Muscle of leg (tissue), 11 donors: Measurements from ENCODE around the gene WDR59. TPM values are rescaled to one million over a fixed set of nuclear protein-coding genes. Genes with fewer than 3 reads are reported as not detected.
A peak's percentile ranks its signal among the peaks of the same experiment; 100 is the strongest.

Experiments
- DNase-seq: peaks from one replicate; pipeline ENCODE4 v3.0.0; 2013
- H3K27ac ChIP-seq: one replicate; pipeline ENCODE4 v1.5.1; 2013; ENCODE audit warnings: mild to moderate bottlenecking, low read length, control low read depth
- H3K27me3 ChIP-seq: one replicate; pipeline ENCODE4 v1.6.1; 2013; ENCODE audit warnings: low read length; ENCODE audit not compliant: control insufficient read depth, insufficient read depth
- H3K36me3 ChIP-seq: one replicate; pipeline ENCODE4 v1.6.1; 2013; ENCODE audit warnings: low read length; ENCODE audit not compliant: control insufficient read depth, insufficient read depth
- H3K4me1 ChIP-seq: one replicate; pipeline ENCODE4 v1.6.1; 2013; ENCODE audit warnings: low read length; ENCODE audit not compliant: control insufficient read depth, insufficient read depth
- H3K4me3 ChIP-seq: one replicate; pipeline ENCODE4 v1.5.1; 2013; ENCODE audit warnings: low read length, control low read depth
- H3K9me3 ChIP-seq: replicated peaks from 2 replicates; pipeline ENCODE4 v1.6.1; 2013; ENCODE audit warnings: low read depth, low read length; ENCODE audit not compliant: control insufficient read depth
- WGBS: methylation state at CpG from one replicate; pipeline ENCODE4 v1.1.5; 2013; ENCODE audit warnings: missing lambda C conversion rate; ENCODE audit not compliant: insufficient coverage; 5-methylcytosine and 5-hydroxymethylcytosine counted together
- polyA plus RNA-seq, 8 donors: library from polyadenylated mRNA; unstranded; fragments of 120-200 nt; gene quantifications; one replicate each; pipeline versions ENCODE4 v1.2.1 to v1.2.3, GENCODE V29; 2013; ENCODE audit warnings: inconsistent platforms in 1 of 8, low replicate concordance in 1 of 8; ENCODE audit not compliant: insufficient read length in 8 of 8, insufficient read depth in 1 of 8
- total RNA-seq: library from RNA; stranded (reverse); fragments of 120-200 nt; gene quantifications from one replicate; pipeline ENCODE4 v1.2.4, GENCODE V29; 2013

Gene WDR59
- total and polyA plus RNA-seq, 9 donors, result 22.3 to 61.7 (median 43.0) TPM

DNA sequence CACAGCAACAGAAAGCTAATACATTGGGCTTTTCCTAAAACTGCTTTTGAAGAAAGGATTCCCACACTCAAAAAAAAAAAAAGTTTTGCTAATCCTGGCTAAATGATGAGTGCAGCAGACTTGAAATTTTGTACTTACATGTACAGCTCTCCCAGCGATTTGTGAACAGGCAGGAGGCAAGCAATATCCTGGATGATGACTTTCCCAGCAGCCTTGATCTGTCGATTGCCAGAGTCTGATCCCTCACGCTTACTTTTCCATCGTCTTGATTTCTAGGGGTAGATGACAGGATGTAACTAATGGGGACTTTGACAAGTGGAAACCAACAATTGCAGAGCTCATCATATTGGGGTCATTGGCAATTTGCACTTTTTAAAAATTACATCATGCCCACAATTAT is 91.4 kb downstream of the WDR59 start:
- no peak overlapping the region for H3K27ac ChIP-seq
- no peaks in the 10 kb centered on the region for H3K9me3 ChIP-seq
- H3K4me1 ChIP-seq, result no peaks in the 10 kb centered on the region
- H3K4me3 ChIP-seq, result no peak overlapping the region
- DNase-seq, result peak; percentile 86
- H3K27me3 ChIP-seq, result no peaks in the 10 kb centered on the region
- WGBS, result no CpG with 5 or more reads among the region's 4 CpGs
- peaks cover 42% of the 10 kb centered on the region for H3K36me3 ChIP-seq

- H3K27ac ChIP-seq, result no peak overlapping the region
- H3K36me3 ChIP-seq, result peaks cover 44% of the 10 kb centered on the region
- DNase-seq, result no peak
- no peaks in the 10 kb centered on the region for H3K27me3 ChIP-seq
- WGBS, result 66% methylated on average over 6 of the region's 8 CpGs
- no peaks in the 10 kb centered on the region for H3K4me1 ChIP-seq
- no peaks in the 10 kb centered on the region for H3K9me3 ChIP-seq
- H3K4me3 ChIP-seq, result no peak overlapping the region
Measured at GRCh38 chr16:74892574-74893461, 92.1 kb downstream of the WDR59 start.

GRCh38 chr16:74888888-74889287 is 96.0 kb downstream of the WDR59 start:
- no peaks in the 10 kb centered on the region for H3K27me3 ChIP-seq
- 79% methylated on average over 3 of the region's 6 CpGs for WGBS

DNA sequence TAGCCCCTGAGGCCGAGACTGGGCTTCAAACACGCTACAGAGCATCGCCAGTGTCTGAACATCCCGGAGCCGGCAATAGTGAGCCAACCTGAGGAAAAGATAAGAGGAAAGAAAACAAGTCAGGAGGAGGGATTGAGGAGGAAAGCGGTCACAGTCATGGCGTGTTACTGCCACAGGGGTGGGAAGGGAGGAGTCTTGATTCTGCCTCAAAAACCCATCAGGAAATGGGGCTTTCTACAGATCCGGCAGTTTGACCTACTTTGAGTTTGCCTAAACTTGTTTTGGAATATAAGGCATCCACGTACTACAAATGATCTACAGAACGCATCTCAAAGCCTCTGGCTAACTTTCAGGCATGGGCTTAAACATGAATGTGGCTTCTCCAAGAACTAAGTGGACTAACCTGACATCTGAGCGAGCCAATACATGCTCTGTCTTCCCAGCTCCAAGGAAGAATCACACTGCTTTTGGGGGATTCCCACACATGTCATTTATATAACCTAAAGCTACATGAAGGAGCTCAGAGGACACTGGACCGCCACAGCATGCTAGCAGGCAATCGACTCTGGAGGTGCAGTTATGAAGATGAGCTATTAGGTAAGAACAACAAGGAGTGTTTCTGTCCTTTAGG is 96.6 kb downstream of the WDR59 start:
- no peak overlapping the region for H3K27ac ChIP-seq
- H3K36me3 ChIP-seq, result peaks cover 57% of the 10 kb centered on the region
- WGBS, result 93% methylated on average over 11 of the region's 13 CpGs
- H3K9me3 ChIP-seq, result no peaks in the 10 kb centered on the region
- no peak for DNase-seq
- H3K27me3 ChIP-seq, result no peaks in the 10 kb centered on the region
- H3K4me3 ChIP-seq, result no peak overlapping the region
- no peaks in the 10 kb centered on the region for H3K4me1 ChIP-seq

More at GRCh38 chr16:74888888-74889287, 96.0 kb downstream of the WDR59 start:
- Histone ChIP-seq H3K27ac (no peak overlapping the region), H3K4me1 (no peaks in the 10 kb centered on the region), H3K4me3 (no peak overlapping the region), H3K36me3 (peaks cover 55% of the 10 kb centered on the region), H3K9me3 (no peaks in the 10 kb centered on the region)
- no peak for DNase-seq

DNA sequence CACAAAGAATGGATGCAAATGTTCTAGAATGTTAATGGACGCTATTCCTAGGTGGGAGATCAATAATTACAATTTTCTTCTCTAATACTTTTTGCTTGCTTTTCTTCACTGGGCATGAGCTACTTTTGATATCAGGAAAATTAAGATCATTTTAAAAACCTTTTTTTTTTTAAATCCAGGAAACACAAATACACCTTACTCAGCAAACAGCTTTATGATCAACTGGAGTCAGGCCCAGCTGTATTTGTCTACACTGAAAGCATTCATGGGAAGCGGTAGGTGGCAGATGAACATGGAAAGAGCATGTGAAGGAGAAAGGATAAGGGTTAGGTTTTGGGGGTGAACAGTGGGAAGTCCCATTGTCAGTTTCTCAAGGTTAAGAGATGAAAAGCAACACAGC is 97.8 kb downstream of the WDR59 start:
- H3K9me3 ChIP-seq, result no peaks in the 10 kb centered on the region
- no peak for DNase-seq
- no peak overlapping the region for H3K4me3 ChIP-seq
- H3K27me3 ChIP-seq, result no peaks in the 10 kb centered on the region
- H3K36me3 ChIP-seq, result peaks cover 54% of the 10 kb centered on the region
- no peaks in the 10 kb centered on the region for H3K4me1 ChIP-seq
- 100% methylated on average over 1 of the region's 2 CpGs for WGBS
- no peak overlapping the region for H3K27ac ChIP-seq

- no peak overlapping the region for H3K4me3 ChIP-seq
- H3K4me1 ChIP-seq, result no peaks in the 10 kb centered on the region
- H3K36me3 ChIP-seq, result peaks cover 34% of the 10 kb centered on the region
- H3K27ac ChIP-seq, result no peak overlapping the region
- no peak for DNase-seq
- WGBS, result no CpG with 5 or more reads among the region's 7 CpGs
- H3K9me3 ChIP-seq, result no peaks in the 10 kb centered on the region
- H3K27me3 ChIP-seq, result no peaks in the 10 kb centered on the region
Measured at GRCh38 chr16:74877706-74878105, 107.2 kb downstream of the WDR59 start.

DNA sequence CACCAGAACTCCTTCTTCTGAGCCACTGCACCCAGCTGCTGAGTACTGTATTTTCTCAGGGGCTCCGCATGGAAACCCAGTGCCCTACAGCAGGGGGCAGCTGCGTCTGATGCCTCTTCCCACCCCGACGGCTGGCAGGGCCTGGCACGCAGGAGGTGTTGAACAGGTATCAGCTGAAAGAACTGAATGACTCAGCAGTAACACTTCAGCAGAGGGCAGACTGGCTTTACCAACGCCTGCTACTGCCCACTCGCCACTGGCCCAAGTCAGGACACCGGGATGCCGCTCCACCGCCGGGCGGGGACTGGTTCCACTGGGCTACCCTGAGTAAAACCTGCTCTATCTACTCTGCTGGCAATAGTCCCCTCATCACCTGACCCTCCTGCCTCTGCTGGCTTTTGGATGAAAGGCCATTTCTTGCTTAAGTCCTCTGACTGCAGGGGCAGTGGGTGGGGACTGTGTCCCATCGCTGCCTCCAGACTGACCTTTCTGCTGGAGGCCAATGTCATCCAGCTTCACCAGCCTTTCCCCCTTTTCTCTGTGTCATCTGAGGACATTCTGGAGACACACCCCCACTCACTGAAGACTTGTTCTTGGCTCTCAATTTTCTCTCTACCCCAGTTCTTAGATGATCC is 109.9 kb downstream of the WDR59 start:
- Histone ChIP-seq H3K9me3 (no peaks in the 10 kb centered on the region), H3K27me3 (no peaks in the 10 kb centered on the region), H3K27ac (no peak overlapping the region), H3K36me3 (peaks cover 27% of the 10 kb centered on the region), H3K4me1 (no peaks in the 10 kb centered on the region), H3K4me3 (no peak overlapping the region)
- 95% methylated on average over 13 of the region's 13 CpGs for WGBS
- no peak for DNase-seq

DNA sequence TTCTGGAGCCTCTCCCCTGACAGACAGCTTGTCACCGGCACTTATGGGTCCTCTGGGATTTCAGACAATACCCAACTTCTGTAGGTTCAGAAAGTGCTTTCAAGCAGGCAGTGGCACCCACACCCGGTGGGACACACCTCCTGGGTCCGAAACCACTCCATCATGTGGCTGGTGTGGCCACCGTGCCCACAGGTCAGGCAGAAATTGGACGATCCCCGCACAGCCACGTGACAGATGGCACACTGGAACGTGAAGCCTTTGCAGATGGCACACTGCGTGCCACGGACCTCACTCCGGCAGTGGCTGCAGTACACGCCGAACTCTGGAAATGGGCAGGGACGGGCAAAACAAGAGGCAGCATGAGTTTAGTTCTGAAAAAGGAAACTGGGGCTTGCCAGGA is 110.8 kb downstream of the WDR59 start:
- DNase-seq, result no peak
- peaks cover 27% of the 10 kb centered on the region for H3K36me3 ChIP-seq
- no peaks in the 10 kb centered on the region for H3K4me1 ChIP-seq
- H3K27me3 ChIP-seq, result no peaks in the 10 kb centered on the region
- H3K27ac ChIP-seq, result no peak overlapping the region
- 94% methylated on average over 14 of the region's 14 CpGs for WGBS
- no peaks in the 10 kb centered on the region for H3K9me3 ChIP-seq
- H3K4me3 ChIP-seq, result no peak overlapping the region

- WGBS, result 100% methylated on average over 1 of the region's 2 CpGs
- peaks cover 25% of the 10 kb centered on the region for H3K36me3 ChIP-seq
Measured at GRCh38 chr16:74872302-74872701, 112.6 kb downstream of the WDR59 start.

DNA sequence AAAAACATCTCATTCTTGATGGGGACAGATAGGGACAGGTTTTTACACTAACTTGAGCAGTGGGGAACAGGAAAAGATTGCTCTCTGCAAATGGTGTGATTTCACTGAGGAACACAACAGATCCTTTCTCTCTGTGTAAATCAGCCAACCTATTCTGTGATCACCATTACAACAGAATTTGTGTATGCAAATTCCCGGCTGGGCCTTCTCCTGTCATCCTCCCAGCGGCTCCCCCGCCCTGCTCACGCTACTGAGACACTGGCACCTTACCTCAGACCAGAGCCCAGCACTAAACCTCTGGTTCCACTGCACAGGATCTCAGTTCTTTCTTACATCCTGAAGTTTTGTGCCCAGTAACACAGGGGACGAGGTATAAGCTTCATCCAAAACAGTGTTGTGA is 113.3 kb downstream of the WDR59 start:
- DNase-seq, result no peak
- 55% methylated on average over 4 of the region's 5 CpGs for WGBS
- H3K4me1 ChIP-seq, result no peaks in the 10 kb centered on the region
- no peaks in the 10 kb centered on the region for H3K9me3 ChIP-seq
- H3K27ac ChIP-seq, result no peak overlapping the region
- H3K27me3 ChIP-seq, result no peaks in the 10 kb centered on the region
- no peak overlapping the region for H3K4me3 ChIP-seq
- peaks cover 22% of the 10 kb centered on the region for H3K36me3 ChIP-seq

More at GRCh38 chr16:74872302-74872701, 112.6 kb downstream of the WDR59 start:
- H3K4me3 ChIP-seq, result no peak overlapping the region
- no peaks in the 10 kb centered on the region for H3K4me1 ChIP-seq
- no peak overlapping the region for H3K27ac ChIP-seq
- H3K9me3 ChIP-seq, result no peaks in the 10 kb centered on the region
- no peaks in the 10 kb centered on the region for H3K27me3 ChIP-seq
- no peak for DNase-seq
